ENCODE results near the gene ADAMTSL1. TPM values are rescaled to one million over a fixed set of nuclear protein-coding genes. Genes with fewer than 3 reads are reported as not detected.

Gene ADAMTSL1
- polyA plus RNA-seq, 1 donor from 2014 or later = 1.1 TPM

DNA sequence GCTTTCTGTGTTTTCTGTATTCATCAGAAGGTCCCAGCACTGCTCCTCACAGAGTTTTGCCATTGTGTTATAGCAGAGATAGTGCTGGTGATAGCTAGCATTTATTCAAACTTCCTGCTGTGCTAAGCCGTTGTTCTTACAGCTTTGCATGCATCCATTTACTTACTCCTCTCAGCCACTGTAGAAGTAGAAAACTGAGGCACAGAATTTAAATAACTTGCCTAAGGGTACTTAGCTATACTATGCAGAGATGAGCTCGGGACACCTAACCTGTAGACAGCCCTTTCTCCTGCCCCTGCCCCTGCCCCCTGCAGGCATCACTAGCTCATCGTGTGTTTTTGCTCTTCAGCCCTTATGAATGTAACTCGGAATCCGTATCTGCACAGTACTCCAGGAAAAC lies 331.4 kb downstream of the ADAMTSL1 start:
- TF ChIP-seq POLR2AphosphoS5 (IDR thresholded peaks at IDR 0.05) (no peak), SMC3 (conservative IDR thresholded peaks at IDR 0.05; ENCODE audit: poor library complexity) (no peak), EZH2 (IDR thresholded peaks at IDR 0.05; ENCODE audit: borderline replicate concordance, insufficient read depth, low read length, poor library complexity, severe bottlenecking) (no peak), MXI1 (conservative IDR thresholded peaks at IDR 0.05; ENCODE audit: poor library complexity, severe bottlenecking) (no peak), CTCF (IDR thresholded peaks at IDR 0.05; ENCODE audit: poor library complexity, severe bottlenecking) (no peak), TAF1 (IDR thresholded peaks at IDR 0.05; ENCODE audit: low read depth) (no peak), RAD21 (conservative IDR thresholded peaks at IDR 0.05) (no peak), EP300 (conservative IDR thresholded peaks at IDR 0.05; ENCODE audit: poor library complexity, severe bottlenecking) (no peak)
- TF ChIP-seq, protein P1, sequence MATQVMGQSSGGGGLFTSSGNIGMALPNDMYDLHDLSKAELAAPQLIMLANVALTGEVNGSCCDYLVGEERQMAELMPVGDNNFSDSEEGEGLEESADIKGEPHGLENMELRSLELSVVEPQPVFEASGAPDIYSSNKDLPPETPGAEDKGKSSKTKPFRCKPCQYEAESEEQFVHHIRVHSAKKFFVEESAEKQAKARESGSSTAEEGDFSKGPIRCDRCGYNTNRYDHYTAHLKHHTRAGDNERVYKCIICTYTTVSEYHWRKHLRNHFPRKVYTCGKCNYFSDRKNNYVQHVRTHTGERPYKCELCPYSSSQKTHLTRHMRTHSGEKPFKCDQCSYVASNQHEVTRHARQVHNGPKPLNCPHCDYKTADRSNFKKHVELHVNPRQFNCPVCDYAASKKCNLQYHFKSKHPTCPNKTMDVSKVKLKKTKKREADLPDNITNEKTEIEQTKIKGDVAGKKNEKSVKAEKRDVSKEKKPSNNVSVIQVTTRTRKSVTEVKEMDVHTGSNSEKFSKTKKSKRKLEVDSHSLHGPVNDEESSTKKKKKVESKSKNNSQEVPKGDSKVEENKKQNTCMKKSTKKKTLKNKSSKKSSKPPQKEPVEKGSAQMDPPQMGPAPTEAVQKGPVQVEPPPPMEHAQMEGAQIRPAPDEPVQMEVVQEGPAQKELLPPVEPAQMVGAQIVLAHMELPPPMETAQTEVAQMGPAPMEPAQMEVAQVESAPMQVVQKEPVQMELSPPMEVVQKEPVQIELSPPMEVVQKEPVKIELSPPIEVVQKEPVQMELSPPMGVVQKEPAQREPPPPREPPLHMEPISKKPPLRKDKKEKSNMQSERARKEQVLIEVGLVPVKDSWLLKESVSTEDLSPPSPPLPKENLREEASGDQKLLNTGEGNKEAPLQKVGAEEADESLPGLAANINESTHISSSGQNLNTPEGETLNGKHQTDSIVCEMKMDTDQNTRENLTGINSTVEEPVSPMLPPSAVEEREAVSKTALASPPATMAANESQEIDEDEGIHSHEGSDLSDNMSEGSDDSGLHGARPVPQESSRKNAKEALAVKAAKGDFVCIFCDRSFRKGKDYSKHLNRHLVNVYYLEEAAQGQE (IDR thresholded peaks at IDR 0.05; ENCODE audit: borderline replicate concordance) = no peak
- no peak overlapping the region for H3K4me3 ChIP-seq (ENCODE audit: low read length)
- no peak overlapping the region for H3K27ac ChIP-seq (ENCODE audit: low read length)
- no peaks in the 10 kb centered on the region for H3K79me2 ChIP-seq (replicated peaks; ENCODE audit: insufficient read depth, low read length)
- no peaks in the 10 kb centered on the region for H3K36me3 ChIP-seq (ENCODE audit: insufficient read depth, low read length)
- no peaks in the 10 kb centered on the region for H3K9me3 ChIP-seq (ENCODE audit: low read length)
- no peak overlapping the region for H2AFZ ChIP-seq (ENCODE audit: low read depth, low read length)
- H3K27me3 ChIP-seq (ENCODE audit: insufficient read depth, low read depth, low read length) = no peaks in the 10 kb centered on the region
- no peak overlapping the region for H3K4me2 ChIP-seq (ENCODE audit: low read length)
- no peaks in the 10 kb centered on the region for H3K9me2 ChIP-seq (ENCODE audit: insufficient read depth, low read length)
- no peak overlapping the region for H3K9ac ChIP-seq (ENCODE audit: low read length)
- H3F3A ChIP-seq (ENCODE audit: insufficient read depth, low read length, poor library complexity, severe bottlenecking) = no peaks in the 10 kb centered on the region
- H4K20me1 ChIP-seq (ENCODE audit: insufficient read depth) = no peaks in the 10 kb centered on the region

GRCh38 chr9:18806232-18807080 lies 332.5 kb downstream of the ADAMTSL1 start:
- H3K9ac ChIP-seq (ENCODE audit: low read length) = no peak overlapping the region
- no peaks in the 10 kb centered on the region for H3K79me2 ChIP-seq (replicated peaks; ENCODE audit: insufficient read depth, low read length)
- no peak overlapping the region for H3K27ac ChIP-seq (ENCODE audit: low read length)
- H3K36me3 ChIP-seq (ENCODE audit: insufficient read depth, low read length) = no peaks in the 10 kb centered on the region
- no peaks in the 10 kb centered on the region for H3K9me3 ChIP-seq (ENCODE audit: low read length)
- H3K4me2 ChIP-seq (ENCODE audit: low read length) = no peak overlapping the region
- H4K20me1 ChIP-seq (ENCODE audit: insufficient read depth) = no peaks in the 10 kb centered on the region
- no peak overlapping the region for H3K4me3 ChIP-seq (ENCODE audit: low read length)
- H3K27me3 ChIP-seq (ENCODE audit: insufficient read depth, low read depth, low read length) = no peaks in the 10 kb centered on the region
- H2AFZ ChIP-seq (ENCODE audit: low read depth, low read length) = no peak overlapping the region
- no peaks in the 10 kb centered on the region for H3K9me2 ChIP-seq (ENCODE audit: insufficient read depth, low read length)
- TF ChIP-seq CTCF (IDR thresholded peaks at IDR 0.05; ENCODE audit: poor library complexity, severe bottlenecking) (no peak), EP300 (conservative IDR thresholded peaks at IDR 0.05; ENCODE audit: poor library complexity, severe bottlenecking) (no peak), RAD21 (conservative IDR thresholded peaks at IDR 0.05) (no peak), MXI1 (conservative IDR thresholded peaks at IDR 0.05; ENCODE audit: poor library complexity, severe bottlenecking) (no peak), SMC3 (conservative IDR thresholded peaks at IDR 0.05; ENCODE audit: poor library complexity) (no peak), POLR2AphosphoS5 (IDR thresholded peaks at IDR 0.05) (no peak), EZH2 (IDR thresholded peaks at IDR 0.05; ENCODE audit: borderline replicate concordance, insufficient read depth, low read length, poor library complexity, severe bottlenecking) (no peak), TAF1 (IDR thresholded peaks at IDR 0.05; ENCODE audit: low read depth) (no peak)
- TF ChIP-seq, protein P1 (IDR thresholded peaks at IDR 0.05; ENCODE audit: borderline replicate concordance) = no peak
- no peaks in the 10 kb centered on the region for H3F3A ChIP-seq (ENCODE audit: insufficient read depth, low read length, poor library complexity, severe bottlenecking)

Measured in neural cell (in vitro differentiated cells).